Calu3 (cell line): Measurements from ENCODE around the gene NPAS3. TPM values are rescaled to one million over a fixed set of nuclear protein-coding genes. Genes with fewer than 3 reads are reported as not detected.

ENCODE experiments used
- BruUV-seq: library from RNA; stranded (reverse); fragments of 400-500 nt; replicated peaks from 2 replicates; lab custom pipeline; 2021; lab: Mats Ljungman, UMichigan
- CTCF ChIA-PET: fragments of 300-600 bp; sonication (Branson Sonifier 250); formaldehyde crosslinking; loops from one replicate; lab custom pipeline; 2022; ENCODE audit warnings: antibody characterized with exemption; lab: Charles Lee
- DNase-seq: peaks from one replicate; pipeline ENCODE4 v3.0.0; 2022
- H3K27ac Mint-ChIP-seq: one replicate; pipeline ENCODE4 v1.8.0; 2022; ENCODE audit warnings: mixed read lengths; ENCODE audit not compliant: unreplicated experiment
- H3K27me3 Mint-ChIP-seq: one replicate; pipeline ENCODE4 v1.8.0; 2022; ENCODE audit warnings: mixed read lengths; ENCODE audit not compliant: unreplicated experiment
- H3K36me3 Mint-ChIP-seq: one replicate; pipeline ENCODE4 v1.8.0; 2022; ENCODE audit warnings: mild to moderate bottlenecking, moderate library complexity, mixed read lengths; ENCODE audit not compliant: insufficient read depth, unreplicated experiment
- H3K4me1 Mint-ChIP-seq: one replicate; pipeline ENCODE4 v1.8.0; 2022; ENCODE audit warnings: mild to moderate bottlenecking, low read depth, mixed read lengths; ENCODE audit not compliant: unreplicated experiment
- H3K4me3 Mint-ChIP-seq: one replicate; pipeline ENCODE4 v1.8.0; 2022; ENCODE audit warnings: mild to moderate bottlenecking, low read depth, moderate library complexity, mixed read lengths; ENCODE audit not compliant: unreplicated experiment
- H3K9me3 Mint-ChIP-seq: one replicate; pipeline ENCODE4 v1.8.0; 2022; ENCODE audit warnings: low read depth, mixed read lengths; ENCODE audit not compliant: unreplicated experiment
- intact Hi-C: fragments of 100-400 bp; cut with micrococcal nuclease; formaldehyde crosslinking; loops from one replicate; pipeline ENCODE4 v1.10.0; 2022; ENCODE audit not compliant: unreplicated experiment
- total RNA-seq: library from RNA; stranded (reverse); gene quantifications from 2 replicates; pipeline ENCODE4 v1.2.3, GENCODE V29; 2022
- TF ChIP-seq, protein P1 (sequence below): fragments of 200-600 bp; IDR thresholded peaks from one replicate; pipeline ENCODE4 v1.8.0; 2022; ENCODE audit warnings: antibody characterized with exemption; ENCODE audit not compliant: unreplicated experiment

The NPAS3 gene
- total RNA-seq, 1 experiment from 2014 or later = not detected

DNA sequence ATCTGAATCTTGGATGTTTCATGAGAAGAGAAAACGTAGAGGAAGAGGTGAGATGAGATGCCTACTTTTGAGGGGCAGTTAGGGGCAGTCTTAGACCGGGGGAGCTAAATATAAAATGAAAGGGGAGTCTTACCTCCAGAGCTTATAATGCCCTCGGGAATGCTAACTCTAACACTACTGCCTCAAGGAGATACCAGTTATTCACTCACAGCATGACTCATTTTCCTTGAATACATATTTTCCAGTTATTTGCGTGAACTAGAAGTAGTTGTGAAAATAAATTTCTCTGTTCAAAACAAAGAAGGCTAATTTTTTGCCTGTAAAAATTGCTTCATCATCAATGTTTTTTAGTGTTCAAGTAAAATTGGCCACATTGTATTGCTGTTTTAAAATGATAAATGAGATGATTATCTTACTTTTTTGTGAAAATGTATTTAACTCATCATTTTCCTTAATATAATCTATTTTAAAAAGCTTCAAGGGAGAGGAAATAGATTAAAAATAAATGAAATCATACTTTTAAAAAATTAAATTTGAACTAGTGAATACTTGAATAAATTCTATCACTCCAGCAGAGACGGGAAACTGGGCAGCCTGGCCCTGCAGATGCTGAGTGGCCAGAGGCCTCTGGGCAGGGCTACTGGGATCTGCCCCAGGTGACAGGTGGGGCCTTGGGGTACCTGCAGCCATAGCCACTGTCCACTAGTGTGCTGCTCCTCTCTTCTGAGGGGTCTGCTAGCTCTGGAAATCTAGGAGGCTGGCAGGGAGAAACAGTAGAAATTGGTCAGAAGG, 672.9 kb downstream of the NPAS3 start:
- TF ChIP-seq, protein P1, sequence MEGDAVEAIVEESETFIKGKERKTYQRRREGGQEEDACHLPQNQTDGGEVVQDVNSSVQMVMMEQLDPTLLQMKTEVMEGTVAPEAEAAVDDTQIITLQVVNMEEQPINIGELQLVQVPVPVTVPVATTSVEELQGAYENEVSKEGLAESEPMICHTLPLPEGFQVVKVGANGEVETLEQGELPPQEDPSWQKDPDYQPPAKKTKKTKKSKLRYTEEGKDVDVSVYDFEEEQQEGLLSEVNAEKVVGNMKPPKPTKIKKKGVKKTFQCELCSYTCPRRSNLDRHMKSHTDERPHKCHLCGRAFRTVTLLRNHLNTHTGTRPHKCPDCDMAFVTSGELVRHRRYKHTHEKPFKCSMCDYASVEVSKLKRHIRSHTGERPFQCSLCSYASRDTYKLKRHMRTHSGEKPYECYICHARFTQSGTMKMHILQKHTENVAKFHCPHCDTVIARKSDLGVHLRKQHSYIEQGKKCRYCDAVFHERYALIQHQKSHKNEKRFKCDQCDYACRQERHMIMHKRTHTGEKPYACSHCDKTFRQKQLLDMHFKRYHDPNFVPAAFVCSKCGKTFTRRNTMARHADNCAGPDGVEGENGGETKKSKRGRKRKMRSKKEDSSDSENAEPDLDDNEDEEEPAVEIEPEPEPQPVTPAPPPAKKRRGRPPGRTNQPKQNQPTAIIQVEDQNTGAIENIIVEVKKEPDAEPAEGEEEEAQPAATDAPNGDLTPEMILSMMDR = no peak
- BruUV-seq = no TSS peak
- no peaks in the 10 kb centered on the region for H3K4me1 Mint-ChIP-seq
- CTCF ChIA-PET = no interaction called here
- peaks cover 67% of the 10 kb centered on the region for H3K27me3 Mint-ChIP-seq
- H3K36me3 Mint-ChIP-seq = no peaks in the 10 kb centered on the region
- H3K27ac Mint-ChIP-seq = no peak overlapping the region
- intact Hi-C loops = no loop called here
- no peak for DNase-seq
- no peaks in the 10 kb centered on the region for H3K9me3 Mint-ChIP-seq
- H3K4me3 Mint-ChIP-seq = no peak overlapping the region

DNA sequence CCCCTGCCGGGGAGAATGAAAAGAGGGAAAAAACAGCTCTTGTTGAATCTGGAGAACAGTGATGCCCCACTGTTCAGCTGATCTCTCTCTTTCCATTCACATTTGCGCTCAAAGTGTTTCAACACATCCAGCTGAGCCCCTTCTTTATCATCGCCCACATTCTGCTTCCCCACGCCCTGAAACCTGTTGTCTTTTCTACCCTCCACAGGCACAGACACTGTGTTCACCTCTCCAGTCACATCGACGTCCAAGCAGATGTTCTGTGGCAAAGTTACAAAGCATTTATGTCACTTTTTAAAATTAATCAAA, 673.5 kb downstream of the NPAS3 start:
- Mint-ChIP-seq H3K27ac (no peak overlapping the region), H3K36me3 (no peaks in the 10 kb centered on the region), H3K4me1 (no peaks in the 10 kb centered on the region), H3K27me3 (peaks cover 72% of the 10 kb centered on the region), H3K4me3 (no peak overlapping the region), H3K9me3 (no peaks in the 10 kb centered on the region)
- TF ChIP-seq, protein P1 = no peak
- intact Hi-C loops = no loop called here
- BruUV-seq = no TSS peak
- DNase-seq = no peak
- CTCF ChIA-PET = no interaction called here

DNA sequence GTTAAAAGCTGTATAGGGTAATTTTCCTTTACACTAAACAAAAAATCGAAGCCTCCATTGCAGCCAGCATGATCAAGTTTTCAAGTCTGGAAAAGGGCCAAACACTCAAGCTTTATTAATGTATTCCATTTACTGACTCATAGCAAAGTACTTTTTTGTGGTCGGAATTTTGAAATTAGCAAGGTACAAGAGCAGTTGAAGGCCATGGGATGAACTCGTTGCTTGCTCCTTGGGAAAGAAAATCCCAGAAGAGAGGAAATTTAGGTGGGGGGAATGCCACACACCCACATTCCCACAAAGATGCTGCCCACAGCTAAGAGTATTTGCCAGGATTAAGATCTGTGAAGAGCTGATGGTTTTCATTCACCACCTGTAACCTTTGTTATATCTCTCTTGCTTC, 678.5 kb downstream of the NPAS3 start:
- BruUV-seq = no TSS peak

DNA sequence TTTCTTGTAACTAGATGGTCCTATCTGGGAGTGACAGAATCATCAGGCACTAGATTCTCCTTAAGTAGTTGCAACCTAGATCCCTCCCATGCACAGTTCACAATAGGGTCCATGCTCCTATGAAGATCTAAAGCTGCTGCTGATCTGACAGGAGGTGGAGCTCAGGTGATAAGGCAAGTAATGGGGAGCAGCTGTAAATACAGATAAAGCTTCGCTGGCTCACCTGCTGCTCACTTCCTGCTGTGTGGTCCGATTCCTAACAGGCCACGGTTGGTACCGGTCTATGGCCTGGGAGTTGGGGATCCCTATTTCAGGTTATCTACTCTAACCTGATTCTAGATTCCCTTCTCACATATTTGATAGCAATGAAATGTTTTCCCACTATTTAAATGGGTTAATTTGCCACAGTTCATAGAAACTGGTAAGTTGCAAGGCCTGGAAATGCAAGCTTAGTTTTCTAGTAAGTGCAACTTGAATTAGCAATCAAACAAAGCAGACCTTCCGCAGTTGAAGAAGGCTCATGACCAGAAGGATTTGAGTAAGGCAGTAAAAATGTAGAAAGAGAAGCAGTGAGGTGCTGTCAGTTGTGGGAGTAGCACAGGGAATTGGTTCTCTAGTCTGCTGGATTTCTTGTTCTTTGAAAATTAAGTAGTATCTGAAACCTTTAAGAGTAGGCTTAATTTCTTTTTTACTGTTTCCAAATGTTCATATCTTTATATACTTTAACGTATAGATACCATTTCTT, 679.9 kb downstream of the NPAS3 start:
- no peaks in the 10 kb centered on the region for H3K36me3 Mint-ChIP-seq
- no peak for DNase-seq
- no TSS peak for BruUV-seq
- H3K27ac Mint-ChIP-seq = no peak overlapping the region
- no peaks in the 10 kb centered on the region for H3K4me1 Mint-ChIP-seq
- no peaks in the 10 kb centered on the region for H3K9me3 Mint-ChIP-seq
- CTCF ChIA-PET = no interaction called here
- TF ChIP-seq, protein P1 = no peak
- H3K27me3 Mint-ChIP-seq = peaks cover 49% of the 10 kb centered on the region
- intact Hi-C loops = no loop called here
- H3K4me3 Mint-ChIP-seq = no peak overlapping the region

More for the DNA sequence above, 678.5 kb downstream of the NPAS3 start:
- Mint-ChIP-seq H3K27ac (no peak overlapping the region), H3K36me3 (no peaks in the 10 kb centered on the region), H3K4me1 (no peaks in the 10 kb centered on the region), H3K27me3 (peaks cover 55% of the 10 kb centered on the region), H3K9me3 (no peaks in the 10 kb centered on the region), H3K4me3 (no peak overlapping the region)
- no peak for DNase-seq
- TF ChIP-seq, protein P1 = no peak
- CTCF ChIA-PET = no interaction called here
- intact Hi-C loops = no loop called here
